ENCODE data around the gene HES7.

Gene HES7

GRCh38 chr17:8075081-8075480 lies 48.8 kb downstream of the HES7 start (continued):
- TF ChIP-seq ARNTL (CRISPR knock-in tag; IDR thresholded peaks at IDR 0.05; ENCODE audit: borderline replicate concordance, low read depth) (no peak), ZNF70 (CRISPR knock-in tag; IDR thresholded peaks at IDR 0.05) (no peak), ZC3H10 (CRISPR knock-in tag; IDR thresholded peaks at IDR 0.05) (no peak), RARB (CRISPR knock-in tag; IDR thresholded peaks at IDR 0.05) (no peak), PPARA (CRISPR knock-in tag; IDR thresholded peaks at IDR 0.05; ENCODE audit: borderline replicate concordance) (no peak), ESRRG (CRISPR knock-in tag; IDR thresholded peaks at IDR 0.05) (no peak), CSDC2 (CRISPR knock-in tag; IDR thresholded peaks at IDR 0.05) (no peak)

GRCh38 chr17:8074554-8074953 lies 49.4 kb downstream of the HES7 start:
- no peak for ATAC-seq

GRCh38 chr17:8073627-8074484 lies 50.0 kb downstream of the HES7 start:
- TF ChIP-seq CSRNP3 (CRISPR knock-in tag; IDR thresholded peaks at IDR 0.05) (no peak), ARNTL (CRISPR knock-in tag; IDR thresholded peaks at IDR 0.05; ENCODE audit: borderline replicate concordance, low read depth) (no peak), ZNF8 (CRISPR knock-in tag; IDR thresholded peaks at IDR 0.05) (no peak), ZFP30 (CRISPR knock-in tag; IDR thresholded peaks at IDR 0.05) (no peak), CREB5 (CRISPR knock-in tag; IDR thresholded peaks at IDR 0.05; ENCODE audit: low read depth) (no peak), GLIS3 (CRISPR knock-in tag; IDR thresholded peaks at IDR 0.05) (no peak), ISL1 (CRISPR knock-in tag; IDR thresholded peaks at IDR 0.05) (no peak)

More at GRCh38 chr17:8074554-8074953, 49.4 kb downstream of the HES7 start:
- TF ChIP-seq SNAI2 (CRISPR knock-in tag; IDR thresholded peaks at IDR 0.05) (no peak), GLIS3 (CRISPR knock-in tag; IDR thresholded peaks at IDR 0.05) (no peak), CSRNP3 (CRISPR knock-in tag; IDR thresholded peaks at IDR 0.05) (no peak), ARNTL (CRISPR knock-in tag; IDR thresholded peaks at IDR 0.05; ENCODE audit: borderline replicate concordance, low read depth) (no peak), ZC3H10 (CRISPR knock-in tag; IDR thresholded peaks at IDR 0.05) (no peak), RARB (CRISPR knock-in tag; IDR thresholded peaks at IDR 0.05) (no peak), CREB5 (CRISPR knock-in tag; IDR thresholded peaks at IDR 0.05; ENCODE audit: low read depth) (no peak), TCF4 (CRISPR knock-in tag; IDR thresholded peaks at IDR 0.05; ENCODE audit: borderline replicate concordance) (no peak), ZNF70 (CRISPR knock-in tag; IDR thresholded peaks at IDR 0.05) (no peak), ZNF8 (CRISPR knock-in tag; IDR thresholded peaks at IDR 0.05) (no peak), ZNF565 (CRISPR knock-in tag; conservative IDR thresholded peaks at IDR 0.05; ENCODE audit: low read depth) (no peak), OSR1 (CRISPR knock-in tag; IDR thresholded peaks at IDR 0.05) (no peak), PPARA (CRISPR knock-in tag; IDR thresholded peaks at IDR 0.05; ENCODE audit: borderline replicate concordance) (no peak), ZFP30 (CRISPR knock-in tag; IDR thresholded peaks at IDR 0.05) (no peak), TOX (CRISPR knock-in tag; IDR thresholded peaks at IDR 0.05; ENCODE audit: borderline replicate concordance) (no peak), CSDC2 (CRISPR knock-in tag; IDR thresholded peaks at IDR 0.05) (no peak), ISL1 (CRISPR knock-in tag; IDR thresholded peaks at IDR 0.05) (no peak), ESRRG (CRISPR knock-in tag; IDR thresholded peaks at IDR 0.05) (no peak), BACH2 (CRISPR knock-in tag; IDR thresholded peaks at IDR 0.05; ENCODE audit: borderline replicate concordance) (no peak), TSHZ2 (CRISPR knock-in tag; IDR thresholded peaks at IDR 0.05) (no peak)

More at GRCh38 chr17:8073627-8074484, 50.0 kb downstream of the HES7 start:
- ATAC-seq = peak; percentile 92
